GM18909 (cell line): ENCODE results near the gene ADCY7.

Source experiments
- ATAC-seq: cut with Tn5 transposase; IDR thresholded peaks from one replicate; pipeline ENCODE4 v1.9.1; 2021; ENCODE audit warnings: mild to moderate bottlenecking; ENCODE audit not compliant: unreplicated experiment, poor library complexity

The ADCY7 gene

GRCh38 chr16:50295541-50296132 lies 29.3 kb downstream of the ADCY7 start:
- ATAC-seq, result no peak

GRCh38 chr16:50296807-50297206 lies 30.5 kb downstream of the ADCY7 start:
- ATAC-seq, result no peak

- ATAC-seq, result no peak
These were observed 31.1 kb downstream of the ADCY7 start for GRCh38 chr16:50297301-50298074.

- ATAC-seq, result no peak
These were observed 31.7 kb downstream of the ADCY7 start for GRCh38 chr16:50298075-50298460.

- ATAC-seq, result no peak
These were observed 32.5 kb downstream of the ADCY7 start for GRCh38 chr16:50298591-50299507.

- ATAC-seq, result no peak
These were observed 33.3 kb downstream of the ADCY7 start for GRCh38 chr16:50299508-50300105.

GRCh38 chr16:50300942-50301625 lies 34.7 kb downstream of the ADCY7 start:
- no peak for ATAC-seq

GRCh38 chr16:50301626-50302471 lies 35.5 kb downstream of the ADCY7 start:
- no peak for ATAC-seq

- no peak for ATAC-seq
These were observed 36.2 kb downstream of the ADCY7 start for GRCh38 chr16:50302472-50303005.

GRCh38 chr16:50303041-50303604 lies 36.8 kb downstream of the ADCY7 start:
- ATAC-seq, result no peak

- ATAC-seq, result no peak
These were observed 37.5 kb downstream of the ADCY7 start for GRCh38 chr16:50303605-50304466.

- ATAC-seq, result no peak
These were observed 38.4 kb downstream of the ADCY7 start for GRCh38 chr16:50304467-50305440.

GRCh38 chr16:50305441-50306061 lies 39.2 kb downstream of the ADCY7 start:
- no peak for ATAC-seq

GRCh38 chr16:50306287-50306686 lies 39.9 kb downstream of the ADCY7 start:
- no peak for ATAC-seq

GRCh38 chr16:50308237-50308965 lies 42.0 kb downstream of the ADCY7 start:
- no peak for ATAC-seq

GRCh38 chr16:50309156-50309526 lies 42.8 kb downstream of the ADCY7 start:
- no peak for ATAC-seq
